IMR-90 (cell line): Measurements from ENCODE around the gene POLD3.

Source experiments
- BHLHE40 ChIP-seq: fragments of 150-350 bp; IDR thresholded peaks from 2 replicates; pipeline ENCODE4 v1.6.1; 2016; ENCODE audit warnings: mild to moderate bottlenecking, low read depth, low read length
- CEBPB ChIP-seq: IDR thresholded peaks from 2 replicates; pipeline ENCODE4 v1.6.1; 2012; ENCODE audit warnings: low read depth, low read length, improper control_type of control experiment
- CHD1 ChIP-seq: IDR thresholded peaks from 2 replicates; pipeline ENCODE4 v1.6.1; 2012; ENCODE audit warnings: low read depth, low read length, improper control_type of control experiment
- ELK1 ChIP-seq: fragments of 150-350 bp; IDR thresholded peaks from 2 replicates; pipeline ENCODE4 v1.6.1; 2016; ENCODE audit warnings: low read depth, mild to moderate bottlenecking, low read length, moderate library complexity, borderline replicate concordance
- FOS ChIP-seq: fragments of 150-350 bp; IDR thresholded peaks from 2 replicates; pipeline ENCODE4 v1.6.1; 2016; ENCODE audit warnings: low read depth, low read length
- MAFK ChIP-seq: IDR thresholded peaks from 2 replicates; pipeline ENCODE4 v1.6.1; 2012; ENCODE audit warnings: low read depth, low read length, improper control_type of control experiment
- MAZ ChIP-seq: IDR thresholded peaks from 2 replicates; pipeline ENCODE4 v1.6.1; 2012; ENCODE audit warnings: low read depth, mild to moderate bottlenecking, low read length, improper control_type of control experiment, moderate library complexity, borderline replicate concordance
- NFE2L2 ChIP-seq: fragments of 150-350 bp; IDR thresholded peaks from 2 replicates; pipeline ENCODE4 v1.6.1; 2016; ENCODE audit warnings: low read depth, mild to moderate bottlenecking, low read length
- POLR2A ChIP-seq: IDR thresholded peaks from 2 replicates; pipeline ENCODE4 v1.6.1; 2012; ENCODE audit warnings: mild to moderate bottlenecking, low read depth, low read length
- RAD21 ChIP-seq: IDR thresholded peaks from 2 replicates; pipeline ENCODE4 v1.6.1; 2012; ENCODE audit warnings: low read length, improper control_type of control experiment
- SMC3 ChIP-seq: fragments of 150-350 bp; IDR thresholded peaks from 2 replicates; pipeline ENCODE4 v1.6.1; 2016; ENCODE audit warnings: low read depth, mild to moderate bottlenecking, antibody characterized with exemption, low read length, moderate library complexity
- USF2 ChIP-seq: fragments of 150-350 bp; IDR thresholded peaks from 2 replicates; pipeline ENCODE4 v1.6.1; 2017; ENCODE audit warnings: mild to moderate bottlenecking, antibody characterized with exemption, low read length, low read depth
- TF ChIP-seq, protein P1 (sequence below): conservative IDR thresholded peaks from 2 replicates; pipeline ENCODE4 v1.5.1; 2012; ENCODE audit warnings: mild to moderate bottlenecking, low read depth, low read length, improper control_type of control experiment

DNA sequence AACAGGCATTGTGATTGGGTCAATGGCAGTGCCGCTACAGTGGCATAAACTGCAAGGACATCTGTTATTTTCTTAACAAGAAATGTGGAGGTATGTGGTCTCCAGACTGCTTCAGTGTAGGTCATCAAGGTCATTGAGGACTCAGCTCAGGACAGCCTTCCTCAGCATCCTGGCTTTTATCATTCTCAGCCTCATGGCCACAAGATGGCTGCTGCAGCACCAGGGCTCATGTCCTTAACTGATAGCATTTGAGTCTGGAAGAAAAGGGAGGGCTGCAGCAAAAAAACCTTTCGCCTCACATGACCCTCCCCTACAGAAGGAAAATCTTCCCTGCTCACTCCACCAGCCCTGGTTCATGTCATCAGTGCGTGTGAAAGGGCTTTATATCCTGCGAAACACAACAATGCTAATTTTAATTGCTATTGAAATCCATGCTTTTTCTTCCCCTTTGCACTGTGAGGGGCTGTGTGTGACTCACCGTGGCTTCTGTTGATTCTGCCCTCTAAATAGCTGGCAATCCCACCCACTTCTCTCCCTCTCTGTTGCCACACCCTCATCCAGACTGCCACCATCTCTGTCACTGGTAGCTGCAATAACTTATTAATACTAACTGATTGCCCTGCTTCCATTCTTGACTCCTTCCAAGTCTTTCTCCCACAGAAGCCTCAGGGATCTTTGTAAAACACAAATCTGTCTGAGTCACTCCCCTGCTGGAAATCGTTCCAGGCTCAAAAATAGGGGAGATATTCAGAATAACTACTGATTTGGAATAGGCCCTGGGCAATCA is 95.0 kb downstream of the POLD3 start:
- TF ChIP-seq POLR2A (no peak), NFE2L2 (no peak), USF2 (no peak), MAZ (no peak), MAFK (no peak), BHLHE40 (no peak), SMC3 (no peak), CEBPB (0 out of 2 replicates have a peak, but pooled peaks have one; percentile 18), CHD1 (no peak), FOS (no peak), ELK1 (no peak), RAD21 (no peak)
- TF ChIP-seq, protein P1, sequence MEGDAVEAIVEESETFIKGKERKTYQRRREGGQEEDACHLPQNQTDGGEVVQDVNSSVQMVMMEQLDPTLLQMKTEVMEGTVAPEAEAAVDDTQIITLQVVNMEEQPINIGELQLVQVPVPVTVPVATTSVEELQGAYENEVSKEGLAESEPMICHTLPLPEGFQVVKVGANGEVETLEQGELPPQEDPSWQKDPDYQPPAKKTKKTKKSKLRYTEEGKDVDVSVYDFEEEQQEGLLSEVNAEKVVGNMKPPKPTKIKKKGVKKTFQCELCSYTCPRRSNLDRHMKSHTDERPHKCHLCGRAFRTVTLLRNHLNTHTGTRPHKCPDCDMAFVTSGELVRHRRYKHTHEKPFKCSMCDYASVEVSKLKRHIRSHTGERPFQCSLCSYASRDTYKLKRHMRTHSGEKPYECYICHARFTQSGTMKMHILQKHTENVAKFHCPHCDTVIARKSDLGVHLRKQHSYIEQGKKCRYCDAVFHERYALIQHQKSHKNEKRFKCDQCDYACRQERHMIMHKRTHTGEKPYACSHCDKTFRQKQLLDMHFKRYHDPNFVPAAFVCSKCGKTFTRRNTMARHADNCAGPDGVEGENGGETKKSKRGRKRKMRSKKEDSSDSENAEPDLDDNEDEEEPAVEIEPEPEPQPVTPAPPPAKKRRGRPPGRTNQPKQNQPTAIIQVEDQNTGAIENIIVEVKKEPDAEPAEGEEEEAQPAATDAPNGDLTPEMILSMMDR = no peak
